Nephron progenitor cell (in vitro differentiated cells): ENCODE results near the gene RBMS3.
A peak's percentile ranks its signal among the peaks of the same experiment; 100 is the strongest.

Source experiments
- DNase-seq: peaks from one replicate; pipeline ENCODE4 v3.0.0; 2021
- H3K27ac Mint-ChIP-seq: 2 replicates; pipeline ENCODE4 v1.8.0; 2021; ENCODE audit warnings: mild to moderate bottlenecking, moderate library complexity, mixed read lengths
- H3K27me3 Mint-ChIP-seq: 2 replicates; pipeline ENCODE4 v1.8.0; 2021; ENCODE audit warnings: mild to moderate bottlenecking, low read depth, mixed read lengths; ENCODE audit not compliant: poor library complexity
- H3K36me3 Mint-ChIP-seq: 2 replicates; pipeline ENCODE4 v1.8.0; 2021; ENCODE audit warnings: low read depth, mixed read lengths
- H3K4me1 Mint-ChIP-seq: 2 replicates; pipeline ENCODE4 v1.8.0; 2021; ENCODE audit warnings: mixed read lengths
- H3K4me3 Mint-ChIP-seq: 2 replicates; pipeline ENCODE4 v1.8.0; 2021; ENCODE audit warnings: mild to moderate bottlenecking, moderate library complexity, mixed read lengths
- H3K9me3 Mint-ChIP-seq: 2 replicates; pipeline ENCODE4 v1.8.0; 2021; ENCODE audit warnings: mild to moderate bottlenecking, moderate library complexity, mixed read lengths
- TF ChIP-seq, protein P1 (sequence below): fragments of 200-600 bp; sonication (generic); IDR thresholded peaks from 2 replicates; pipeline ENCODE4 v1.5.0; 2021; ENCODE audit warnings: antibody characterized with exemption

The RBMS3 gene

DNA sequence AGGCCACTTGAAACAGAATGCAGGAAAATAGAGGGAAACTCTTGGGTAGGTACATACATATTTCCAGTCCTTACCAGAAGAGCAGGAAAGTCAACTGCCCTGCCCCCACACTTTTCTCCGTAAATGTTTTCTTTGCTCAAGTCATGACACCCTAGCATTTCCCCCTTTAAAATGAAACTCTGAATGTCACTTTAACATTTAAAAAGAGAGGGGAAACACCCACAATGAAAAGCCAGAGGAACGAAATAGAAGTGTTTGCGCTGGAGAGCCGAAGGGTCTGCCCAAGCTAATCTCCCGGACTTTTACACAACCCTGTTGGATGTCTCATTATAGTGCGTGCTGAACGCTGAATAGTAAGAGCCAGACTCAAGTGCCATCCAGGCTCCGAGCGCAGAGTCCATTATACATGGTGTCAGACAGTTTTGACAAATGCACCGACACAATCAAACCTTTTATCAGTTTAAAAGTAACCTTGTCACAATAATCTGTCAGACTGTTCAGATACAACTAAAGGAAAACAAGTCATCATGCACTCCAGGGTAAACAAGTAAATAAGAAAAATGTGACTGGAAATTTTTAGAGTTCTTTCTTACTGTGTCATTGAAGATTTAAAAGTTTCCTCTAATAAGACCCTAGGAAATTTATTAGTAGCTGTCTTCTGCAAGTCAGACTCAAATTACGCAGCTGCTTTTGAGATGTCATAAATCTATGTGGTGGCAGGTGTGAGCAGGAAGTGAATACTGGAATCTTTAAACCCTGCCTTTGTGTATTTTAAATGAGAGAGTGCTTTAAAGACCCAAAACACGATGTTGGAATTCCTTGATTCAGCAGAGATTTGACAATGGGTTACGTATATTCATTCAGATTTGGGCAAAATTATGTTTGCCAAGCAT lies 159.8 kb downstream of the RBMS3 start:
- Mint-ChIP-seq H3K36me3 (no peaks in the 10 kb centered on the region), H3K9me3 (peaks cover 5% of the 10 kb centered on the region), H3K4me1 (peaks cover 37% of the 10 kb centered on the region), H3K4me3 (peak overlapping the region; percentile 74), H3K27ac (peak overlapping the region; percentile 96), H3K27me3 (no peaks in the 10 kb centered on the region)
- TF ChIP-seq, protein P1, sequence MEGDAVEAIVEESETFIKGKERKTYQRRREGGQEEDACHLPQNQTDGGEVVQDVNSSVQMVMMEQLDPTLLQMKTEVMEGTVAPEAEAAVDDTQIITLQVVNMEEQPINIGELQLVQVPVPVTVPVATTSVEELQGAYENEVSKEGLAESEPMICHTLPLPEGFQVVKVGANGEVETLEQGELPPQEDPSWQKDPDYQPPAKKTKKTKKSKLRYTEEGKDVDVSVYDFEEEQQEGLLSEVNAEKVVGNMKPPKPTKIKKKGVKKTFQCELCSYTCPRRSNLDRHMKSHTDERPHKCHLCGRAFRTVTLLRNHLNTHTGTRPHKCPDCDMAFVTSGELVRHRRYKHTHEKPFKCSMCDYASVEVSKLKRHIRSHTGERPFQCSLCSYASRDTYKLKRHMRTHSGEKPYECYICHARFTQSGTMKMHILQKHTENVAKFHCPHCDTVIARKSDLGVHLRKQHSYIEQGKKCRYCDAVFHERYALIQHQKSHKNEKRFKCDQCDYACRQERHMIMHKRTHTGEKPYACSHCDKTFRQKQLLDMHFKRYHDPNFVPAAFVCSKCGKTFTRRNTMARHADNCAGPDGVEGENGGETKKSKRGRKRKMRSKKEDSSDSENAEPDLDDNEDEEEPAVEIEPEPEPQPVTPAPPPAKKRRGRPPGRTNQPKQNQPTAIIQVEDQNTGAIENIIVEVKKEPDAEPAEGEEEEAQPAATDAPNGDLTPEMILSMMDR = no peak
- peak; percentile 27 for DNase-seq

DNA sequence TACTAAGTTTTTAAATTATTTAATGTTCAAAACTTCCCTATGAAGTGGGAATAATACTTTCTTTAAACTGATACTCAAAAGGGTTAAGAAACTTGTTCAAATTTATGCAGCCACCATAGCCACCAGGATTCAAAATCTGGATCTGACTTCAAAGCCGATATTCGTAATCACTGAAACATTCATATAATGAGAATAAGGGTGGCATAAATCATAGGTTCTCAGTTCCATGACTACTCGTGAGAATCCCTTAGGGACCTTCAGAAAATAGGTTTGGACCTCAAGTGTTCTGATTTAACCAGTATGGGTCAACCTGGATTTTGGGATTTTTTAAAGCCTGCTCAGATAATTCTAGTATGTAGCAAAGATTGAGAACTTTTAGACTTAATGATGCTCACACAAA lies 160.6 kb downstream of the RBMS3 start:
- no peak overlapping the region for H3K27ac Mint-ChIP-seq
- TF ChIP-seq, protein P1 = no peak

DNA sequence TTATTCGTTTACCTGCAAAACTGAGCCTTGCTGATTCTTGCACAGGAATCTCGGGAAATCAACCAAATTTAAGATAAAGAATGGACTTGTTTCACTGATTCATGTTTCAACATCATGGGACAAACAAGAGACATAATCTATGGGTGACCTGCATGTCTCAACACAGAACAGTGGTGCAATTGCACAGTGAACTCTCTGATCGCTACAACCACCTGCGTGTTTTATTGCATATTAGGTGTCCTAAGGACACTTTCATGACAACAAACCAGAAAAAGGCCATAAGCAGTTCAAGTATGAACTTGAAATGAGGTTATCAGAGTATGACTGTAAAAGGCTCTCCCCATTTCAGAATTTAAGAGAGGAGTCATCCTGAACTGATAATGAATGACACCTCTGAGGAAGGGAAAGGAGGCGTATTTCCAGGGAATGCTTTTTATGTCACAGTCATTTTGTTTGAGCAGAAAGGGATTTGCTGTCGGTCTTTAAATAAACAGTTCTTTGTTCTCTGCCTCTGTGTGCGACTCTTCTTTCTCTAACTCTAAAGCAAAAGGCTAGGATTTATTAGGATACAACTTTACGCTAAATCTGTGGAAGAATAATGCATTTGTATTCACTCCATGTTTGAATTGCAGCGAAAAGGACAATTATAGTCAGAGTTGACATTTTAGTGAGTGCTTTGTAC lies 167.2 kb downstream of the RBMS3 start:
- no peaks in the 10 kb centered on the region for H3K27me3 Mint-ChIP-seq
- TF ChIP-seq, protein P1 = no peak
- peaks cover 5% of the 10 kb centered on the region for H3K9me3 Mint-ChIP-seq
- DNase-seq = no peak
- H3K4me3 Mint-ChIP-seq = no peak overlapping the region
- H3K36me3 Mint-ChIP-seq = no peaks in the 10 kb centered on the region
- peak overlapping the region; percentile 90 for H3K27ac Mint-ChIP-seq
- peaks cover 13% of the 10 kb centered on the region for H3K4me1 Mint-ChIP-seq

More for the DNA sequence above, 160.6 kb downstream of the RBMS3 start:
- Mint-ChIP-seq H3K36me3 (no peaks in the 10 kb centered on the region), H3K4me3 (no peak overlapping the region), H3K4me1 (peaks cover 37% of the 10 kb centered on the region), H3K27me3 (no peaks in the 10 kb centered on the region), H3K9me3 (peaks cover 5% of the 10 kb centered on the region)
- no peak for DNase-seq

DNA sequence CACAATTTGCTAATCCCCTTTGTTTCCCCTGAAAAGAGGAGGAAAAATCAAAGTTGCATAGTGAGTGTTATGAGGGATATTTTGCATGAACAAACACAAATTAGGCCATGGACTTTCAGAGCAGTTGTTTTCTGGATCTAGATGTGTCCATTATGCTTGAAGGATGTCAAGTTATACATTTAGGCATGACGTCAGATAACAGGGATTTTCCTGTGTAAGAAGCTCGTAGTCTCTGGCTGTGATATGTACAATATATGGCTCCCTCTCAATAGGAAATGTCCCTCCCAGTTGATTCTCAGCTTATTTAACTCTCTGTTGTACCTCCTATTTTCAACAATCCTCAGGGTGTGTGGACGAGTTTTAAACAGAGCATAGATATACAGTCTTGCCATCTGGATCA lies 171.0 kb downstream of the RBMS3 start:
- H3K27ac Mint-ChIP-seq = no peak overlapping the region
- TF ChIP-seq, protein P1 = no peak
- H3K27me3 Mint-ChIP-seq = peaks cover 2% of the 10 kb centered on the region
- H3K9me3 Mint-ChIP-seq = no peaks in the 10 kb centered on the region
- no peak overlapping the region for H3K4me3 Mint-ChIP-seq
- H3K36me3 Mint-ChIP-seq = no peaks in the 10 kb centered on the region
- no peak for DNase-seq
- H3K4me1 Mint-ChIP-seq = peaks cover 19% of the 10 kb centered on the region

DNA sequence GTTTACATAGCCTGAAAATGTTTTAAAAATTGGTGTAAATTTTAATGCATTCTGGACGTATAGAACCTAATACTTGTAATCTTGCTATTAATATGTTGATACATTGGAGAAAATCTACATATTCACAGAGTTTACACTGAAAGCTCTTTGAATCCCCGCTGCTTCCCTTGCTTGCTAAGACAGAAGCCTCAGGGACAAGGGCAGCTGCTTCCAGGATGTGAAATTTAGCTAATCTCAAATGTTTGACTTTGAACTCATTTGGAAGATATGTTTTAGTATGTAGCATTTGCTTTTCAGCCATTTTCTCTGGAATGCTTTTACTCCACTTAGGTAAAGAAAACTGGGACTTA lies 172.0 kb downstream of the RBMS3 start:
- Mint-ChIP-seq H3K9me3 (no peaks in the 10 kb centered on the region), H3K4me1 (peaks cover 15% of the 10 kb centered on the region), H3K27ac (no peak overlapping the region), H3K27me3 (peaks cover 2% of the 10 kb centered on the region), H3K4me3 (no peak overlapping the region), H3K36me3 (no peaks in the 10 kb centered on the region)
- TF ChIP-seq, protein P1 = no peak
- DNase-seq = no peak
